Activated CD4-positive, CD25-positive, alpha-beta regulatory T cell (primary cell): ENCODE data around the gene CENATAC.
"Not testable (repeated sequence)": the region's sequence is repeated elsewhere in the genome, so short reads cannot be mapped to it uniquely, and the experiment has no call there.

ENCODE experiments used
- DNase-seq, 4 experiments: peaks; one replicate each; lab custom pipeline; 2025; lab: John Stamatoyannopoulos, UW

The CENATAC gene

GRCh38 chr11:119026970-119027369, 29.0 kb downstream of the CENATAC start:
- no peak for DNase-seq

- DNase-seq, result no peak
Measured at GRCh38 chr11:119027561-119028345, 29.8 kb downstream of the CENATAC start.

DNA sequence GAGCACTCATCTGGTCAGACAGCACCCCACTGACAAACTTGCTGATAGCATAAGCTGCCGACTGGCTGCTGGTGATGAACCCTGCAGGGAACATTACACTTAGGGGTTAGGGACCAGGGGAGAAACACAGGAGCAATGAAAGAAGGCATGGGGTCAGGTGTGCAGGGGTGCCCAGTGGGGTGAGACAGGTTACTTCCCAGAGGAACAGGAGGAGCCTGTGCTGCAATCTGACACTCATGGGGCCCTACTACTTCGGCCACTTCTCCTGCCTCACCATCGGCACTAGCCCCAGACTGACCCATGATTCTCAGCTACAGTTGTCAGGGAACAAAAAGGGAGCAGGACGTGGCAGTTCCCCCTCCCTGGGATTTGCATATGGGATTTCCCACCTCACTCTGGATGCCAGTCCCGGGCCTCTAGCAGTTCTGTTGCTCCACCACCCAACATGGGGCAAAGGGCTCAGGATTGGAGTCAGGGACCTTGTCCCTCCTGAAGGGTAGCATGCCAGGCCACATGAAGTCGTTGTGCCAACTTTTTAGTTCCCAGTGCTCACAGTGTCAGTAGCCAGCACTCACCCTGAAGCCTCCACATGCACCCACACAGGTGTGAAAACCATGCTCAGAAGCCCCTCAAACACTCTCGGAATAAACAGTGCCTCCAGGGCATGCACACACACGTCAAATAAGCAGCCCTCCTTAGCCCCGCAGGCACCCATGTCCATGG, 30.6 kb downstream of the CENATAC start:
- no peak for DNase-seq

DNA sequence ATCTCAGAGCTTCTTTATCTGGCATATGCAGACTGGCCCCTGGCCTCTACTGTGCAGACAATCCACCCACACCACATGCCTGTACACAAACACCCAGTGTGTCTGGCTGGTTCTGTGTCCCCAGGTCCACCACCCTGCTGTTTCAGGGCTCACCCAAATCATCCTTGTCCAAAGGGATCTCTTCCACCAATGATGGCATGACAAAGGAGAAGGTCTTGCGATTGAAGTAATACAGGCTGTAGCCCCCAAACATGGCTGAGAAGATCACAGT, 31.1 kb downstream of the CENATAC start:
- DNase-seq, result no peak

- DNase-seq, result no peak
Measured at GRCh38 chr11:119029340-119030028, 31.5 kb downstream of the CENATAC start.

DNA sequence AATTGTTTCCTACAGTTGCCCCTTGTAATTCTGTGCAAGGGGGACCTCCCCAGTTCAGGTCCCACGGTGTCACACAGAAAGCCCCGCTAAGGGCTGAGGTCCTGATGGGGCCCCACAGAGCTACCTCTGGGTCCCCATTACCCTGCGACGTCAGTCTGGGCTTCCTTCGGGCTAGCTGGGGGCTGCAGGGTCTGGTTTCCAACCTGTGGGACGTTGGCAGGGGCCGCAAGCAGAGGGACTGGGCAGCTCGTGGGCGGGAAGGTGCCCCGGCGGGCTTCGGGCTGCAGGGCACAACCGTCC, 32.0 kb downstream of the CENATAC start:
- no peak for DNase-seq

- DNase-seq, result peak; percentile 91 to 98 (median 96)
Measured at GRCh38 chr11:119030329-119031047, 32.5 kb downstream of the CENATAC start, which contains the start of gene SLC37A4. Gene SLC37A4, minus strand, starts transcription at chr11:119030877.

DNA sequence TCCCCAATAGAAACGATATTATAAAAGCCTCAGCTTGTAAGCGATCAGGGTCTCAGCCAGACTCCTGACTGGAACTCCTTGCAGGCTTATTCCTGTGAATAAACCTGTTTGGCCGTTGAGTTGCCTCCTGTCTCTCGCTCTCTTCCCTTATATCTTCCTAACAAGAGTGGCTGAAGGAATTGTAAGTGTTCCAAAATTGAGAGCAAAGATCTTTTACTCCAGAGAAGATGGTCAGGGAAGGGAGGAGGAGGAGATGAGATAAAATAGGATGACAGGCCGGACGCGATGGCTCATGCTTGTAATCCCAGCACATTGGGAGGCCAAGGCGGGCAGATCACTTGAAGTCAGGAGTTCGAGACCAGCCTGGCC, 34.0 kb downstream of the CENATAC start:
- no peak for DNase-seq

GRCh38 chr11:119033421-119033820, 35.5 kb downstream of the CENATAC start:
- not testable (repeated sequence) for DNase-seq

- no peak for DNase-seq
Measured at GRCh38 chr11:119034813-119035212, 36.9 kb downstream of the CENATAC start.

DNA sequence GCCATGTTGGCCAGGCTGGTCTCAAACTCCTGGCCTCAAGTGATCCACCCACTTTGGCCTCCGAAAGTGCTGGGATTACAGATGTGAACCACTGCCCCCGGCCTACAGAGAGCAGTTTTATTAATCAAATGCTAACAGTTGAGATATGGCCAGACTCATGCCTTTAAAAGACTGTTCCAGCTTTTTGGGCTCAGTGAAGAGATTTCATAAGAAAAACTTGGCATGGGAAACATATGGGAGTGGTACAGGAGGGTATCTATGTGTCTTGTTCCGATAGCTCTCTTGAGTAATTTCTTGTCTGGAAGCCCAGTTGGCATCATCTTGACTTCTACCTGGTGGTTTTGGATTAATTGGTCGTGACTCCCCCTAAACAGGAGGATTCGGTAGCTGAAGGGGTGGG, 40.9 kb downstream of the CENATAC start:
- DNase-seq, result no peak

- DNase-seq, result not testable (repeated sequence)
Measured at GRCh38 chr11:119039471-119039870, 41.5 kb downstream of the CENATAC start.

- no peak for DNase-seq
Measured at GRCh38 chr11:119041821-119042514, 44.0 kb downstream of the CENATAC start.

DNA sequence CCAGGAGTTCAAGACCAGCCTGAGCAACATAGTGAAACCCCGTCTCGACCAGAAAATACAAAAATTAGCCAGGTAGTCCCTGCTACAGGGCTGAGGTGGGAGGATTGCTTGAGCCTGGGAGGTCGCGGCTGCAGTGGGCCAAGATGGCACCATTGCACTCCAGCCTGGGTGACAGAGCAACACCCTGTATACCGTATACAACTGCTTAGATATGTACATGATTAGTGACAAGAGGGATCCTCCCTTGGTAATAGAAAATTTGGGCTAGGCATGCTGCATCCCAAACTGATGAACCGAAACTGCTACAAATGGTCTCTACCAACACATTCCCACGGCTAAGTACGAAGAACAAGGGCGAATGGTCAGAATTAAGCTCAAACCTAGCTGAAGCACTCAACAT, 45.0 kb downstream of the CENATAC start:
- DNase-seq, result no peak

GRCh38 chr11:119044708-119045107, 46.8 kb downstream of the CENATAC start:
- no peak for DNase-seq

- DNase-seq, result no peak
Measured at GRCh38 chr11:119046489-119046888, 48.6 kb downstream of the CENATAC start.

DNA sequence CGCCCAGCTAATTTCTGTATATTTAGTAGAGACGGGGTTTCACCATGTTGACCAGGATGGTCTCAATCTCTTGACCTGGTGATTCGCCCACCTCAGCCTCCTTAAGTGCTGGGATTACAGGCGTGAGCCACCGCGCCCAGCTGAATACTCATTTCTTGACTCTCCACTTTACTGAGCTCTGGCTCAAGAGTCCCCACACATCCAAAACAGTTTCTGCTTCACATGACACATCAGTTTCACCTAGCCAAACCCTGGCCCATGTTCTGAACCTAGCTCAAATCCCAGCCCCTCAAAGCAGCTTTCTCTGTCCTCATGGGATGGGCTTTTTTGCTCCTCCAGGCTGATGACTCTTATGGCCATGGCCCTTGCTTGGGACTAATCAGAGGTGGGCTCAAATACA, 49.3 kb downstream of the CENATAC start:
- DNase-seq, result no peak

DNA sequence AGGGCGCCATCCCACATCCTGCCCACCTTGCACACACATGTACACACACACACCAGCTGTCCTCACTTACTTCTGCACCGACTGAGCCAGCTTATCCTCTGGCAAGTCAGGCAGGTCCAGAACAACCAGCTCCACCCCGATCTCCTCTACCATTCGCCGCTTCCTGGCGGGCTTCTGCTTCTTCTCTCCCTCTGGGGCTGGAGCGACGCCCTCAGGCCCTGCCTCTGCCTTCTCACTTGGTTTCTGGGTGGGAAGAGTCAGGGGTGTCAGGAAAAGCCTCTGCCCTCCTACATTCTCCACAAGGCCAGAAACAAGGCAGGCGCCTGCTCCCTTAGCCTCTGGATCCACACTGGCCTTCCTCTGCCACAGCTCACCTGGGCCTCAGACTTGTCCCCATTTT, 50.7 kb downstream of the CENATAC start:
- DNase-seq, result no peak

DNA sequence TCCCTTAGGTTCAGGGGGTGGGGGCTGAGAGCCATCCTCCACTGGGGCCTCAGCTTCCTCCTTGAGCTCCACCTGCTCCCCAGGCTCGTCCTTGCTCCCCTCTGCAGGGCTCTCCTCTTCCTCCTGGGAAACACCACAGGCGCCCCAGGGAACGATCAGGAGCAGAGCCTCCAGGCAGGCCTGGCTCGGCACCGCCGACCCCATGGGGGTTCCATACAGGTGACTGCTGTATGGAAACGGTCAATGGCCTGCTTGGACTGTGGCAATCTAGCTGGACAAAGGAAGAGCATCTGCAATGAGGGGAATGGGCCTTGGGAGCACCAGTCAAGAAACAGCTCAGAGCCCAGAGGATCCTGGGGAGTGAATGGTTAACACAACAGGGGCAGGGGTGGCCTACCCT, 51.1 kb downstream of the CENATAC start:
- no peak for DNase-seq

GRCh38 chr11:119051440-119052162, 53.7 kb downstream of the CENATAC start:
- DNase-seq, result peak in 1 of 4 experiments; percentile 14

DNA sequence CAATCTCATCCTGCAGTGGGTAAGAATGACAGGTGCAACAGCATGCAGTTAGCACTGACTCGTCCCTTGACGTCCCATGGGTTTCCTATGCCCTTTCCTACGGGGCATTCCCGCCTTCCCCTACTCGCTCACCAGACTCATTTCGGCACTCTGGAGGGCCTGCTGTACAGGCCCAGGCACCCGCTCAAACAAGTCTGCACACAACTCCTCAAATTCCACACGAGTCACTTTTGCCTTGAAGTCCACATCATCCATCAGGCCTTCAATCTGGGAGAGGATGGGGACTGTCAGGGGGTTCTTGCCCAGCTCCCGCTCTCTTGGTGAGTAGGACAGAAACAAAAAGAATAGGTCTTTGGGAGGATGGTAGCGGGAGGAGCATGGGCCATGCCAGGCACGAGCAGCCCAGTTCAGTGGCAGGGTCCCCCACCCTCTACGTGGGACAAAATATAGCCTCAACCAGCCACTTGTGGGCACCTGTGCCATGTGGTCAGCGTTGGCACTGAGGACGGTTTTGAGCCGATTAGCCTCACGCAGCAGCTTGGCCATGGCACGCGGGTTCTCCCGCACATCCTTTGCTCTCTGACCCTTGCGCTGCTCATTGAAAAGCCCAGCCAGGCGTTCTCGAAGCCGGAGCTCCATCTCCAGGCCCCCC, 54.4 kb downstream of the CENATAC start:
- DNase-seq, result no peak
